HepG2 (cell line): Measurements from ENCODE around the gene GNA12. TPM values are rescaled to one million over a fixed set of nuclear protein-coding genes. Genes with fewer than 3 reads are reported as not detected.

Source experiments
- ATAC-seq: fragments of 200-7000 bp; cut with Tn5 transposase; 3 replicates; pipeline ENCODE4 v1.9.1; 2020; ENCODE audit warnings: mild to moderate bottlenecking, moderate library complexity
- BruUV-seq: library from RNA; stranded (reverse); fragments of 400-500 nt; replicated peaks from 2 replicates; lab custom pipeline; 2021; lab: Mats Ljungman, UMichigan
- CTCF ChIA-PET: fragments of 300-600 bp; formaldehyde crosslinking; extraction: SDS; loops from one replicate; lab custom pipeline; 2021; ENCODE audit warnings: low total read pairs, inconsistent platforms, low intra/inter-chr PET ratio; lab: Yijun Ruan, JAX
- POLR2A ChIA-PET: fragments of 350-600 bp; sonication (Branson Sonifier 250); formaldehyde crosslinking; loops from one replicate; lab custom pipeline; 2020; ENCODE audit warnings: antibody characterized with exemption, inconsistent platforms; lab: Yijun Ruan, JAX
- DNase-seq: peaks from one replicate; pipeline ENCODE4 v3.0.0-alpha.2; 2015; ENCODE audit warnings: low spot score
- FAIRE-seq: peaks from 3 replicates; lab custom pipeline; 2011; peaks lifted over from hg19 to GRCh38; lab: Jason Lieb, UNC
- H2AFZ ChIP-seq: one replicate; pipeline ENCODE4 v1.6.1; 2011; ENCODE audit warnings: low read length, inconsistent platforms
- H3K27ac ChIP-seq: fragments of 300-600 bp; 3 replicates; pipeline ENCODE4 v1.8.0; 2011; ENCODE audit warnings: mixed run types, mild to moderate bottlenecking, mixed read lengths, low read length, inconsistent platforms; ENCODE audit not compliant: insufficient read depth; ENCODE audit errors: extremely low read length
- H3K27me3 ChIP-seq, 2 experiments: fragments of 200-600 bp in 1 of 2; 2 replicates in 1 of 2; 3 replicates in 1 of 2; pipeline versions ENCODE4 v1.6.0 to v1.8.0; 2011; ENCODE audit warnings: low read length in 2 of 2, mild to moderate bottlenecking in 2 of 2, moderate library complexity in 2 of 2, inconsistent platforms in 1 of 2; ENCODE audit not compliant: insufficient read depth in 2 of 2, control insufficient read depth in 1 of 2
- H3K36me3 ChIP-seq, 2 experiments: fragments of 200-600 bp in 1 of 2; replicated peaks in 1 of 2; 2 replicates in 1 of 2; 3 replicates in 1 of 2; pipeline versions ENCODE4 v1.5.1 to v1.8.0; 2011; ENCODE audit warnings: low read length in 2 of 2, inconsistent platforms in 1 of 2; ENCODE audit not compliant: insufficient read depth in 2 of 2, control insufficient read depth in 1 of 2
- H3K4me1 ChIP-seq: 2 replicates; pipeline ENCODE4 v1.5.1; 2012; ENCODE audit warnings: low read length, inconsistent platforms; ENCODE audit not compliant: insufficient read depth
- H3K4me2 ChIP-seq: 2 replicates; pipeline ENCODE4 v1.6.0; 2011; ENCODE audit warnings: low read depth, low read length, inconsistent platforms
- H3K4me3 ChIP-seq, 3 experiments: fragments of 200-600 bp in 1 of 3; sonication (generic), shearing (Covaris generic) in 1 of 3; replicated peaks in 1 of 3; 2 replicates each; pipeline ENCODE4 v1.5.1; 2011 to 2016; ENCODE audit warnings: low read length in 3 of 3, inconsistent platforms in 2 of 3, low read depth in 2 of 3, mild to moderate bottlenecking in 2 of 3, control low read depth in 1 of 3, mixed read lengths in 1 of 3; ENCODE audit not compliant: insufficient read depth in 1 of 3
- H3K79me2 ChIP-seq: one replicate; pipeline ENCODE4 v1.6.1; 2011; ENCODE audit warnings: low read length, inconsistent platforms; ENCODE audit not compliant: insufficient read depth
- H3K9ac ChIP-seq: 2 replicates; pipeline ENCODE4 v1.6.0; 2011; ENCODE audit warnings: mild to moderate bottlenecking, low read depth, low read length, inconsistent platforms; ENCODE audit not compliant: insufficient read depth
- H3K9me3 ChIP-seq: 2 replicates; pipeline ENCODE4 v1.5.1; 2012; ENCODE audit warnings: mild to moderate bottlenecking, low read length
- H4K20me1 ChIP-seq: 2 replicates; pipeline ENCODE4 v1.6.0; 2011; ENCODE audit warnings: inconsistent platforms, mild to moderate bottlenecking, low read length, moderate library complexity; ENCODE audit not compliant: insufficient read depth
- MATR3 ChIP-seq: sonication (generic); formaldehyde crosslinking; IDR thresholded peaks from 2 replicates; pipeline ENCODE4 v1.4.0; 2020; ENCODE audit warnings: missing genetic modification reagents
- MXD1 ChIP-seq: sonication (generic); formaldehyde crosslinking; IDR thresholded peaks from 2 replicates; pipeline ENCODE4 v1.4.0; 2020; ENCODE audit warnings: mild to moderate bottlenecking, missing genetic modification reagents
- TCF7L2 ChIP-seq: IDR thresholded peaks from 2 replicates; pipeline ENCODE4 v1.6.1; 2011; ENCODE audit warnings: mild to moderate bottlenecking, low read depth, low read length, moderate library complexity
- ZFP1 ChIP-seq: IDR thresholded peaks from 2 replicates; pipeline ENCODE4 v1.6.1; 2016
- ZNF121 ChIP-seq: sonication (generic); formaldehyde crosslinking; IDR thresholded peaks from 2 replicates; pipeline ENCODE4 v1.5.0; 2020; ENCODE audit warnings: mild to moderate bottlenecking, missing genetic modification reagents
- ZNF326 ChIP-seq: sonication (generic); formaldehyde crosslinking; IDR thresholded peaks from 2 replicates; pipeline ENCODE4 v1.4.0; 2020; ENCODE audit warnings: missing genetic modification reagents, borderline replicate concordance
- ZNF775 ChIP-seq: sonication (generic); formaldehyde crosslinking; IDR thresholded peaks from 2 replicates; pipeline ENCODE4 v1.4.0; 2020; ENCODE audit warnings: missing genetic modification reagents, mild to moderate bottlenecking, moderate library complexity, borderline replicate concordance
- WGBS: methylation state at CpG from one replicate; pipeline ENCODE4 v1.1.6; 2017; ENCODE audit warnings: low lambda C conversion rate; 5-methylcytosine and 5-hydroxymethylcytosine counted together
- in situ Hi-C: cut with HindIII; loops from 2 replicates; pipeline ENCODE4 v1.10.0; 2017; ENCODE audit warnings: low pct_unique_long_range_greater_than_20kb; ENCODE audit not compliant: extremely low pct_ligation_motif_present
- intact Hi-C: fragments of 100-400 bp; cut with micrococcal nuclease; formaldehyde crosslinking; loops from one replicate; pipeline ENCODE4 v1.10.0; 2022; ENCODE audit not compliant: unreplicated experiment
- polyA plus RNA-seq, 8 experiments: library from polyadenylated mRNA; depleted of rRNA in 3 of 8; stranded (reverse) in 7 of 8; unstranded in 1 of 8; fragments of >200 nt; fragmentation: Illumina TruSeq in 4 of 8; extraction: Trizol in 4 of 8; gene quantifications; 2 replicates each; pipeline versions ENCODE4 v1.2.1 to v1.2.3, GENCODE V29; 2011 to 2016; ENCODE audit warnings: low read depth in 4 of 8, missing spikeins in 1 of 8, mixed read lengths in 1 of 8; ENCODE audit not compliant: insufficient read depth in 1 of 8
- total RNA-seq, 5 experiments: library from RNA; depleted of rRNA; stranded (reverse); fragments of >200 nt; fragmentation: Illumina TruSeq; extraction: Trizol; gene quantifications; 2 replicates each; pipeline ENCODE4 v1.2.3, GENCODE V29; 2016; ENCODE audit warnings: low read depth in 1 of 5
- TF ChIP-seq, protein P1 (sequence below): sonication (generic); formaldehyde crosslinking; IDR thresholded peaks from 2 replicates; pipeline ENCODE4 v1.5.0; 2020; ENCODE audit warnings: mild to moderate bottlenecking, missing genetic modification reagents

The GNA12 gene
- total and polyA plus RNA-seq, 2 of the 13 experiments (the other 11 are each of a cell fraction or from before 2014, with no cell fraction given) = 16.2 to 50.9 TPM

GRCh38 chr7:2699289-2699620 is 144.9 kb downstream of the GNA12 start:
- H3K4me2 ChIP-seq = no peak overlapping the region

GRCh38 chr7:2698581-2699288 is 145.4 kb downstream of the GNA12 start:
- FAIRE-seq = no peak
- intact Hi-C loops = no loop called here
- Histone ChIP-seq H4K20me1 (no peaks in the 10 kb centered on the region), H3K9ac (no peak overlapping the region), H3K27ac (no peak overlapping the region), H3K27me3 (peaks cover 21 to 54% of the 10 kb centered on the region in 2 experiments; a peak in 3 of 5 replicates), H3K36me3 (no peaks in the 10 kb centered on the region), H3K4me2 (no peak overlapping the region), H2AFZ (no peak overlapping the region), H3K4me1 (peaks cover 6% of the 10 kb centered on the region; the same call in 1 of the 2 replicates), H3K9me3 (no peaks in the 10 kb centered on the region), H3K4me3 (no peak overlapping the region), H3K79me2 (no peaks in the 10 kb centered on the region)
- CTCF ChIA-PET = no interaction called here
- ATAC-seq = no peak
- WGBS = 25% methylated on average over 17 of the region's 18 CpGs
- BruUV-seq = no TSS peak
- DNase-seq = no peak
- POLR2A ChIA-PET = no interaction called here
- in situ Hi-C loops = no loop called here
- no peak for TF ChIP-seq ZFP1 (CRISPR knock-in tag)
- TF ChIP-seq ZNF121 (CRISPR knock-in tag) = 0 out of 2 replicates have a peak, but pooled peaks have one; percentile 15
- no peak for TF ChIP-seq MATR3 (CRISPR knock-in tag)
- TF ChIP-seq, protein P1, sequence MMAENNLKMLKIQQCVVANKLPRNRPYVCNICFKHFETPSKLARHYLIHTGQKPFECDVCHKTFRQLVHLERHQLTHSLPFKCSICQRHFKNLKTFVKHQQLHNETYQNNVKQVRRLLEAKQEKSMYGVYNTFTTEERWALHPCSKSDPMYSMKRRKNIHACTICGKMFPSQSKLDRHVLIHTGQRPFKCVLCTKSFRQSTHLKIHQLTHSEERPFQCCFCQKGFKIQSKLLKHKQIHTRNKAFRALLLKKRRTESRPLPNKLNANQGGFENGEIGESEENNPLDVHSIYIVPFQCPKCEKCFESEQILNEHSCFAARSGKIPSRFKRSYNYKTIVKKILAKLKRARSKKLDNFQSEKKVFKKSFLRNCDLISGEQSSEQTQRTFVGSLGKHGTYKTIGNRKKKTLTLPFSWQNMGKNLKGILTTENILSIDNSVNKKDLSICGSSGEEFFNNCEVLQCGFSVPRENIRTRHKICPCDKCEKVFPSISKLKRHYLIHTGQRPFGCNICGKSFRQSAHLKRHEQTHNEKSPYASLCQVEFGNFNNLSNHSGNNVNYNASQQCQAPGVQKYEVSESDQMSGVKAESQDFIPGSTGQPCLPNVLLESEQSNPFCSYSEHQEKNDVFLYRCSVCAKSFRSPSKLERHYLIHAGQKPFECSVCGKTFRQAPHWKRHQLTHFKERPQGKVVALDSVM (CRISPR knock-in tag) = peak; percentile 55; the same call in 1 of the 2 replicates
- no peak for TF ChIP-seq TCF7L2

More at GRCh38 chr7:2699289-2699620, 144.9 kb downstream of the GNA12 start:
- Histone ChIP-seq H3K4me3 (no peak overlapping the region), H3K9ac (no peak overlapping the region), H3K4me1 (peaks cover under 1% of the 10 kb centered on the region; the same call in 1 of the 2 replicates), H3K27ac (no peak overlapping the region), H2AFZ (no peak overlapping the region), H3K27me3 (peaks cover 22 to 52% of the 10 kb centered on the region in 2 experiments; a peak in 3 of 5 replicates), H3K79me2 (no peaks in the 10 kb centered on the region), H4K20me1 (no peaks in the 10 kb centered on the region), H3K9me3 (no peaks in the 10 kb centered on the region), H3K36me3 (no peaks in the 10 kb centered on the region)
- ChIA-PET CTCF (no interaction called here), POLR2A (no interaction called here)
- intact Hi-C loops = no loop called here
- no peak for FAIRE-seq
- 10% methylated on average over 11 of the region's 15 CpGs for WGBS
- TF ChIP-seq ZNF326 (CRISPR knock-in tag) = no peak
- TF ChIP-seq ZNF775 (CRISPR knock-in tag) = no peak
- no peak for TF ChIP-seq MXD1 (CRISPR knock-in tag)
- DNase-seq = no peak
- ATAC-seq = no peak
- in situ Hi-C loops = no loop called here
- no TSS peak for BruUV-seq
